ENCODE data around the gene SULT2B1. TPM values are rescaled to one million over a fixed set of nuclear protein-coding genes. Genes with fewer than 3 reads are reported as not detected.

The SULT2B1 gene
- total and polyA plus RNA-seq, 2 of the 4 experiments (the other 2 are of a cell fraction) = 0.09 TPM; not detected in 1

DNA sequence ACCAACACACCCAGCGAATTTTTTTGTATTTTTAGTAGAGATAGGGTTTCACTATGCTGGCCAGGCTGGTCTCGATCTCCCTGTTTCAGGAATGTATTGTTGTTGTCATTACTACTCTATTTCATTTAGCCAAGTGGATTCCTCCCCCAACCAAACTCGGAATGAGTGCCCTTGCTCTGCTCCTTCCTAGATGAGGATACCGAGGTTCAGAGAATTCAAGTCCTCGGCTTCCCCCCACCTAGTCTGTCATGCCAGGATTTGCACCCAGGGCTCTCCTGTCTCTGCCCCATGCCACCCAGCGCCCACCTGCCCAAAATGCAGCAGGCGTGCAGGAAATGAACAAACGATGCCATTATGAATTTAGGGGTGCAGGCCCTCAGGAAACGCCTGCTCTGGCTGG lies 51.0 kb downstream of the SULT2B1 start:
- intact Hi-C loops (cut with micrococcal nuclease) (no loop called here), in situ Hi-C loops (cut with MboI; ENCODE audit: low sequenced_read_pairs) (no loop called here), dilution Hi-C loops (cut with HindIII; ENCODE audit: low sequenced_read_pairs, unreplicated experiment) (no loop called here)
- Histone ChIP-seq H3K79me1 (ENCODE audit: low read depth in 1 of 2, low read length in 2 of 2) (no peaks in the 10 kb centered on the region), H2BK120ac (ENCODE audit: low read depth, low read length) (no peak overlapping the region), H2BK20ac (ENCODE audit: low read depth, low read length) (no peak overlapping the region), H3K27me3 (ENCODE audit: control insufficient read depth, insufficient read depth, low read length) (peaks cover 14% of the 10 kb centered on the region), H3K4me1 (ENCODE audit: control insufficient read depth, insufficient read depth, low read length) (no peaks in the 10 kb centered on the region), H3K4ac (ENCODE audit: low read depth, low read length) (no peak overlapping the region), H4K8ac (ENCODE audit: low read depth in 2 of 2, low read length in 2 of 2) (no peak overlapping the region), H3K9me1 (ENCODE audit: insufficient read depth, low read length) (no peaks in the 10 kb centered on the region), H4K5ac (ENCODE audit: low read depth, low read length) (no peak overlapping the region), H3K9me3 (ENCODE audit: control insufficient read depth, insufficient read depth, low read length) (no peaks in the 10 kb centered on the region), H4K20me1 (ENCODE audit: insufficient read depth, low read length) (no peaks in the 10 kb centered on the region), H3K14ac (replicated peaks; ENCODE audit: low read depth, low read length) (no peak overlapping the region), H3K4me2 (ENCODE audit: low read depth, low read length) (no peak overlapping the region), H3K23ac (ENCODE audit: low read depth, low read length) (no peak overlapping the region), H2AFZ (replicated peaks; ENCODE audit: low read length, poor library complexity) (no peak overlapping the region), H3K36me3 (ENCODE audit: control insufficient read depth, insufficient read depth, low read length) (no peaks in the 10 kb centered on the region), H3K18ac (ENCODE audit: low read depth, low read length) (no peak overlapping the region), H4K91ac (ENCODE audit: insufficient read depth, low read depth, low read length) (no peak overlapping the region), H3K56ac (ENCODE audit: extremely low read depth, insufficient read depth, low read length) (no peak overlapping the region), H3K4me3 (ENCODE audit: insufficient read depth, low read depth, low read length) (no peak overlapping the region), H2BK5ac (ENCODE audit: low read depth, low read length, poor library complexity, severe bottlenecking) (no peak overlapping the region), H2AK9ac (replicated peaks; ENCODE audit: low read depth, low read length, poor library complexity) (no peak overlapping the region), H3K9ac (ENCODE audit: low read depth, low read length) (no peak overlapping the region), H2BK15ac (ENCODE audit: low read depth, low read length) (no peak overlapping the region), H2AK5ac (ENCODE audit: low read depth, low read length) (no peak overlapping the region), H3K27ac (ENCODE audit: insufficient read depth, low read length) (no peak overlapping the region)
- CTCF ChIA-PET = no interaction called here
- DNase-seq (no peak), ATAC-seq (ENCODE audit: low read depth) (no peak)
- 85% methylated on average over 4 of the region's 9 CpGs; no CpG with 5 or more reads in 1 of the 2 experiments for WGBS, 2 experiments (ENCODE audit: extremely low coverage in 2 of 2, insufficient read length in 1 of 2)
- TF ChIP-seq, protein P1, sequence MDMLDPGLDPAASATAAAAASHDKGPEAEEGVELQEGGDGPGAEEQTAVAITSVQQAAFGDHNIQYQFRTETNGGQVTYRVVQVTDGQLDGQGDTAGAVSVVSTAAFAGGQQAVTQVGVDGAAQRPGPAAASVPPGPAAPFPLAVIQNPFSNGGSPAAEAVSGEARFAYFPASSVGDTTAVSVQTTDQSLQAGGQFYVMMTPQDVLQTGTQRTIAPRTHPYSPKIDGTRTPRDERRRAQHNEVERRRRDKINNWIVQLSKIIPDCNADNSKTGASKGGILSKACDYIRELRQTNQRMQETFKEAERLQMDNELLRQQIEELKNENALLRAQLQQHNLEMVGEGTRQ (IDR thresholded peaks at IDR 0.05; ENCODE audit: low read depth, low read length) = no peak
- TF ChIP-seq MXI1 (IDR thresholded peaks at IDR 0.05; ENCODE audit: borderline replicate concordance, low read depth, low read length) (no peak), MAFK (IDR thresholded peaks at IDR 0.05; ENCODE audit: low read depth, low read length) (no peak), RAD21 (IDR thresholded peaks at IDR 0.05; ENCODE audit: low read length) (no peak), ELK1 (IDR thresholded peaks at IDR 0.05; ENCODE audit: borderline replicate concordance, low read depth, low read length) (no peak), CTCF (conservative IDR thresholded peaks at IDR 0.05; ENCODE audit: low read depth, low read length) (no peak), CEBPB (IDR thresholded peaks at IDR 0.05; ENCODE audit: low read depth, low read length) (no peak), NFE2L2 (IDR thresholded peaks at IDR 0.05; ENCODE audit: low read depth, low read length) (no peak), FOS (IDR thresholded peaks at IDR 0.05; ENCODE audit: low read depth, low read length) (no peak), RCOR1 (IDR thresholded peaks at IDR 0.05; ENCODE audit: insufficient replicate concordance, low read length) (no peak)
- BruUV-seq (replicated peaks) = no TSS peak
- POLR2A ChIA-PET (ENCODE audit: unreplicated experiment) = interaction anchor here (0.6 kb wide), 1 partner anchor 14 kb away, joined by 6 read pairs; no protein-coding TSS in a partner anchor
